ENCODE data around the gene PARD3B. TPM values are rescaled to one million over a fixed set of nuclear protein-coding genes. Genes with fewer than 3 reads are reported as not detected.
A peak's percentile ranks its signal among the peaks of the same experiment; 100 is the strongest.

The PARD3B gene
- total and polyA plus RNA-seq, 5 donors from 2014 or later, result 0.03 to 0.68 (median 0.08) TPM; not detected in 1

DNA sequence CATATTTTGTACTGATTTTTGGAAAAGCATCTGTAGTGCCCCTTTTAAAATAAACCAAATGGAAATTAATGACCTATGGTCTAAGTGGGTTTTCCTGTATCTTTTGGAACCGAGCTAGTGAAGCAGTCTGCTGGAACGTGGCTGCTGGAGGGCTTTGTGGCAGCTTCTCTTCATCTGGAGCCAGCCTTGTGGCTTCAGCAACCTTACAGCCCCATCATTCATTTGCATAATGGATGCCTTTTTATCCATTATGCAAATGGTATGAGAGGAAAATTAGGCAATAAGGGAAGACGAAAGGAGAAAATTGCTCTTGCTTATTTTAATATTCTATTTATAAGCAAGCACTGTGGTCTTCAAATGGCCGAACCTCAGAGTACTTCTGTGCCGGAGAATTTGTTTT lies 421.0 kb downstream of the PARD3B start:
- peak overlapping the region; percentile 80 to 97 (median 82) for H3K27ac Mint-ChIP-seq
- peaks cover 55% of the 10 kb centered on the region for H3K4me1 ChIP-seq (ENCODE audit: control insufficient read depth, insufficient read depth, low read length, poor library complexity, severe bottlenecking)

DNA sequence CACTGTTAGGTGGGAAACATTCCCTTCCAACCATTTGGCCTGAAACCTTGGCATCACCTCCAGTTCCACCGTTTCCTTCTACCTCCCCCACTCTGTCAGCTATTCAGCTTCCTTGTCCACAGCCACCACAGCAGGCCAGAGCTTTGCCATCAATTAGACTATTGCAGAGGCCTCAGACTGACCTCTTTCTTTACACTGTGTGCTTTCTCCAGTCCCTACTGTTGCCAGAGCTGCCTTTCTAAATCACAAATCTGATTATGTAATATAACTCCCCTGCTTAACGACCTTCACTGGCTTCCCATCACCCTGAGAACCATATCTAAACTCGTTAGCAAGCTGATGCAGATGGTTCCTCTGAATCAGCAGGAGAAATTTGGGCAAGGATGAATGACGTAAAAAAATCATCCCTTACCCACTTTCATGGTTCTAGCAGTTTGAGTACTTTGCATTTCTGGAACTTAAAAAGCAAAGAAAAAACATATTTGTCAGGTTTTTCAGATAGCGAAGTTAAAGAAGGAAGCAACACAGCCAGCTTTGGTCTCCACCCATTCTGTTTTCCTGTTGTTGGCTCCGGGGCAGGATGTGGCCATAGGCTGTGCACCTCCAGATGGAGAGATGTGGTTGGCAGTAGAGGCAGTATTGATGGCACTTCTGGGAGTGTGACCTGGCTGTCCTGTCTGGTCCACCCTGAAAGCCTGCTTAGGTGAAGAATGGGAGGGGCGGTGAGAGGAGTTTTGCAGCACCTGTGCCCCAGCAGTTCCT lies 422.1 kb downstream of the PARD3B start:
- DNase-seq (peak; percentile 2 to 97 (median 73)), ATAC-seq (ENCODE audit: low read depth in 2 of 2) (peak; percentile 92 to 95)
- H3K27me3 Mint-ChIP-seq, result no peaks in the 10 kb centered on the region
- Histone ChIP-seq H3K27ac (ENCODE audit: insufficient read depth, low read length, poor library complexity, severe bottlenecking) (peak overlapping the region; percentile 70), H3K9me3 (ENCODE audit: control insufficient read depth in 2 of 2, low read length in 2 of 2) (no peaks in the 10 kb centered on the region), H3K27me3 (ENCODE audit: control insufficient read depth, insufficient read depth, low read length) (no peaks in the 10 kb centered on the region), H3K4me3 (ENCODE audit: low read depth, low read length) (peak overlapping the region; percentile 60), H3K36me3 (ENCODE audit: control insufficient read depth, insufficient read depth, low read length) (no peaks in the 10 kb centered on the region), H3K4me1 (ENCODE audit: control insufficient read depth, insufficient read depth, low read length, poor library complexity, severe bottlenecking) (peaks cover 64% of the 10 kb centered on the region)
- H3K4me3 Mint-ChIP-seq, result peak overlapping the region; percentile 28 to 79 (median 67)
- peaks cover 0 to 5% (median 0%) of the 10 kb centered on the region in 7 donors for H3K9me3 Mint-ChIP-seq
- no peaks in the 10 kb centered on the region for H3K36me3 Mint-ChIP-seq
- peaks cover 33 to 68% (median 43%) of the 10 kb centered on the region in 4 donors for H3K4me1 Mint-ChIP-seq
- peak overlapping the region; percentile 97 to 100 (median 97) for H3K27ac Mint-ChIP-seq

More for the DNA sequence above, 421.0 kb downstream of the PARD3B start:
- Histone ChIP-seq H3K27ac (ENCODE audit: insufficient read depth, low read length, poor library complexity, severe bottlenecking) (no peak overlapping the region), H3K4me3 (ENCODE audit: low read depth, low read length) (peak overlapping the region; percentile 14), H3K9me3 (ENCODE audit: control insufficient read depth in 2 of 2, low read length in 2 of 2) (no peaks in the 10 kb centered on the region), H3K27me3 (ENCODE audit: control insufficient read depth, insufficient read depth, low read length) (no peaks in the 10 kb centered on the region), H3K36me3 (ENCODE audit: control insufficient read depth, insufficient read depth, low read length) (no peaks in the 10 kb centered on the region)
- peak overlapping the region in 2 of 4 donors; percentile 38 for H3K4me3 Mint-ChIP-seq
- DNase-seq, result no peak
- peaks cover 30 to 68% (median 40%) of the 10 kb centered on the region in 4 donors for H3K4me1 Mint-ChIP-seq
- ATAC-seq (ENCODE audit: low read depth in 2 of 2), result no peak
- H3K9me3 Mint-ChIP-seq, result peaks cover 0 to 5% (median 0%) of the 10 kb centered on the region in 7 donors
- peaks cover 8% of the 10 kb centered on the region for H3K27me3 Mint-ChIP-seq
- H3K36me3 Mint-ChIP-seq, result peaks cover under 1% of the 10 kb centered on the region

DNA sequence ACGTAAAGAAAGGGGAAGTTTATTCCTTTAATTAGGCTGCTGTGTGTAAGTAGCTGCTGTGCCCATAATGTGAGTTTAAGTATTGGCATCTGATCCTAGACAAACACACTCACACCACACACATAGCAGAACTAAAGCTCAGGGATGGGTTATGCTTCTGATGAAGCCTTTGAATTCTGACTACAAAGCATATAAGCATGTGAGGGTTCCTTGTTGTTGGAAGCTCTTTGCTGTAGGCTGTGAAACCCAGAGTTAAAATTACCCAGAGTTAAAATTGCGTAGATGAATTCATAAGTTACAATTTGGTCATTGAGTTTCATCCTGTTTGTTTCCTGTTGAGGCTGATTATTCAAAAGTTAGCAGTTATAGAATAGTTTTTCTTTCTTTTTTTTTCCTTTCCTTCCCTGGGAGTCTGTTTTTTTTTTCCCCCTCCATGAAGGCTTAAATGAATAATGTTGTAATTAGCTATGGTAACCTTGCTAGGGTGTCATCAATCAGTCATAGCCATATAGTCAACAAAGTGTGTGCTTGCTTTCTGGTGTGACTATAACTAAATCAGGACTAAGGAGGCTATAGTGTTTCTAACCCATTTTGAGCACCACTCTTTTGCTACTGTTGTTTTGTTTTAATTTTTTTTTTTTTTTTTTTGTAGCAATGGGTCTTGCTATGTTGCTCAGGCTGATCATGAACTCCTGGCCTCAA lies 426.1 kb downstream of the PARD3B start:
- no peak for ATAC-seq (ENCODE audit: low read depth in 2 of 2)
- Histone ChIP-seq H3K27me3 (ENCODE audit: control insufficient read depth, insufficient read depth, low read length) (no peaks in the 10 kb centered on the region), H3K9me3 (ENCODE audit: control insufficient read depth in 2 of 2, low read length in 2 of 2) (no peaks in the 10 kb centered on the region), H3K27ac (ENCODE audit: insufficient read depth, low read length, poor library complexity, severe bottlenecking) (peak overlapping the region; percentile 57), H3K36me3 (ENCODE audit: control insufficient read depth, insufficient read depth, low read length) (no peaks in the 10 kb centered on the region), H3K4me1 (ENCODE audit: control insufficient read depth, insufficient read depth, low read length, poor library complexity, severe bottlenecking) (peaks cover 61% of the 10 kb centered on the region), H3K4me3 (ENCODE audit: low read depth, low read length) (peak overlapping the region; percentile 46)
- Mint-ChIP-seq H3K4me1 (peaks cover 39 to 70% (median 47%) of the 10 kb centered on the region in 4 donors), H3K36me3 (peaks cover 3% of the 10 kb centered on the region), H3K27me3 (no peaks in the 10 kb centered on the region), H3K4me3 (peak overlapping the region; percentile 13 to 70 (median 42)), H3K9me3 (peaks cover 0 to 5% (median 0%) of the 10 kb centered on the region in 7 donors), H3K27ac (peak overlapping the region; percentile 90 to 97 (median 93))
- peak in 2 of 3 donors; percentile 22 to 30 for DNase-seq

DNA sequence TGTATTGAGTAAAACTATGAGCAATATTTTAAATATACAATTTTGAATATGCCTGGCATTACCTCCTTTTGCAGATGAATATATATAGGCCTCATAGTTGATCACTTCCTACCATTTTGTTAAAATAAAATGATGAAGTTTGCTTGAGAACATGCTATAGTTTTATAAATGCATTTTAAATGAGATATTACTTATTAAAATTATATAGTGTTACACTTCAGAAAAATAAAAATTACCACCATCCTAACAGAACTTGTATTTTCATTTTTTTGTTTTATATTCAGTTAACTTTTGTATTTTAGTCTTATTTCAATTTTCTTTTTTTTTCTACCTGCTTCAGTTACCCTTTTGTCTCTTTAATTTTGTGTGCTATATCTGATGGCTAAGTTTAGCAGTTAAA lies 426.9 kb downstream of the PARD3B start:
- peaks cover 0 to 5% (median 0%) of the 10 kb centered on the region in 7 donors for H3K9me3 Mint-ChIP-seq
- Histone ChIP-seq H3K27ac (ENCODE audit: insufficient read depth, low read length, poor library complexity, severe bottlenecking) (no peak overlapping the region), H3K27me3 (ENCODE audit: control insufficient read depth, insufficient read depth, low read length) (no peaks in the 10 kb centered on the region), H3K36me3 (ENCODE audit: control insufficient read depth, insufficient read depth, low read length) (no peaks in the 10 kb centered on the region), H3K9me3 (ENCODE audit: control insufficient read depth in 2 of 2, low read length in 2 of 2) (no peaks in the 10 kb centered on the region), H3K4me1 (ENCODE audit: control insufficient read depth, insufficient read depth, low read length, poor library complexity, severe bottlenecking) (peaks cover 53% of the 10 kb centered on the region), H3K4me3 (ENCODE audit: low read depth, low read length) (no peak overlapping the region)
- no peak overlapping the region for H3K4me3 Mint-ChIP-seq
- H3K4me1 Mint-ChIP-seq, result peaks cover 36 to 62% (median 42%) of the 10 kb centered on the region in 4 donors
- H3K27me3 Mint-ChIP-seq, result peaks cover 2% of the 10 kb centered on the region
- peaks cover 3% of the 10 kb centered on the region for H3K36me3 Mint-ChIP-seq
- H3K27ac Mint-ChIP-seq, result peak overlapping the region in 1 of 3 donors; percentile 62
- no peak for DNase-seq
- no peak for ATAC-seq (ENCODE audit: low read depth in 2 of 2)

DNA sequence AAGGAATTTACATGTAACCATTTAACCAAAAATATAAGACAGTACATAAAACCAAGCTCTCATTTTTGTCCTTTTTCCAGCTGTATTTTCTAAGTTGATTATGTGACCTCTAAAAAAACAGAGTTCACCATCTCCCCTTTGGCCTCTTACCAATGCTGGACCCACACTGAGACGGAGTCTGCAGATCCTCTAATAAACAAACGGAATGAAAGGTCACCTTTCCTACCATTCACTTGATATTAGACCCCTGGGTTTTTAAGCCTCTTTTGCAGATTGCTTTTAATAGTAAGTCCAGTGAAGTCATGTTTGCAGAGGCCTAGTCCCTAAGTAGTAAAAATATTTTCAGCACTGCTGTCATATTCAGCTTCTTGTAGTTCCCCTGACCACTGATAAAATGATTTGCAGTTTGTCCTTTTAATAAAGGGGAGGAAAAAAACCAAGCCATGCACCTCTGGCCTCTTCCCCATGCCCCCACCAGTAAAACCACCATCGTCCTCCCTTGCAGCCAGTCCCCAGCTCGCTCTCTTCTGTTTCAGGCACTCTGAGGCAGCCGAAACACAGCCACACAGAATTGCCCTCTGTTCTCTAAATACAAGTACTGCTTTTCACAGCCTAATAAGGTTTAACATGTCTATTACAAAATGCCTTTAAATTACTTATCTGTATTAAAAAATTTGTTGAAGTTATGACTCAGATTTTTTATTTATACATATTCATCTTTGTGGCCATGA lies 427.5 kb downstream of the PARD3B start:
- no peaks in the 10 kb centered on the region for H3K27me3 ChIP-seq (ENCODE audit: control insufficient read depth, insufficient read depth, low read length)
- H3K9me3 ChIP-seq (ENCODE audit: control insufficient read depth in 2 of 2, low read length in 2 of 2), result no peaks in the 10 kb centered on the region
- no peak overlapping the region for H3K4me3 ChIP-seq (ENCODE audit: low read depth, low read length)
- peak overlapping the region in 1 of 4 donors; percentile 56 for H3K4me3 Mint-ChIP-seq
- ATAC-seq (ENCODE audit: low read depth in 2 of 2) (no peak), DNase-seq (no peak)
- H3K36me3 ChIP-seq (ENCODE audit: control insufficient read depth, insufficient read depth, low read length), result no peaks in the 10 kb centered on the region
- H3K4me1 ChIP-seq (ENCODE audit: control insufficient read depth, insufficient read depth, low read length, poor library complexity, severe bottlenecking), result peaks cover 47% of the 10 kb centered on the region
- peaks cover 3% of the 10 kb centered on the region for H3K36me3 Mint-ChIP-seq
- no peak overlapping the region for H3K27ac ChIP-seq (ENCODE audit: insufficient read depth, low read length, poor library complexity, severe bottlenecking)
- peaks cover 4% of the 10 kb centered on the region for H3K27me3 Mint-ChIP-seq
- H3K9me3 Mint-ChIP-seq, result peaks cover 0 to 5% (median 0%) of the 10 kb centered on the region in 7 donors
- peaks cover 31 to 56% (median 36%) of the 10 kb centered on the region in 4 donors for H3K4me1 Mint-ChIP-seq
- peak overlapping the region; percentile 25 to 71 (median 62) for H3K27ac Mint-ChIP-seq

DNA sequence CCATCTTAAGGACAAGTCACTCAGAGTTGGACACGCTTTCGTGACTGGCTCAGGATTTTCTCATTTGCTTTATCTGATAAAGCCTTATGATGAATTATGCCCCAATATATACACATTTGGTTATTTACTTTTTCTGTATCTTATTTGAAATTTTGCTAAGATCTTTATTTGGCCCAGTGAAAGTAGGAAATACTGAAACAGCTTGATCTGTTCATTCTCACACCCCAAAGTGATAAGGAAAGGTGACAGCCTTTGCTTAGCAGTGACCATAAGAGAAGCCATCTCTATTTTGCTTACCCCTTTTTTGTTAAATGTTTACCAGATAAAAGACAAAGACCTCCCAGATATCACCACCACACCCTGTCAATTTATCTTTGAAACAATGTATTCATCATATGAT lies 428.3 kb downstream of the PARD3B start:
- Histone ChIP-seq H3K36me3 (ENCODE audit: control insufficient read depth, insufficient read depth, low read length) (no peaks in the 10 kb centered on the region), H3K4me3 (ENCODE audit: low read depth, low read length) (no peak overlapping the region), H3K27me3 (ENCODE audit: control insufficient read depth, insufficient read depth, low read length) (no peaks in the 10 kb centered on the region), H3K27ac (ENCODE audit: insufficient read depth, low read length, poor library complexity, severe bottlenecking) (no peak overlapping the region), H3K9me3 (ENCODE audit: control insufficient read depth in 2 of 2, low read length in 2 of 2) (no peaks in the 10 kb centered on the region), H3K4me1 (ENCODE audit: control insufficient read depth, insufficient read depth, low read length, poor library complexity, severe bottlenecking) (peaks cover 39% of the 10 kb centered on the region)
- no peak for DNase-seq
- H3K9me3 Mint-ChIP-seq, result peaks cover 0 to 5% (median 0%) of the 10 kb centered on the region in 7 donors
- H3K27ac Mint-ChIP-seq, result peak overlapping the region; percentile 18 to 89 (median 47)
- peak overlapping the region in 1 of 4 donors; percentile 21 for H3K4me3 Mint-ChIP-seq
- H3K27me3 Mint-ChIP-seq, result peaks cover 4% of the 10 kb centered on the region
- peaks cover 3% of the 10 kb centered on the region for H3K36me3 Mint-ChIP-seq
- no peak for ATAC-seq (ENCODE audit: low read depth in 2 of 2)
- H3K4me1 Mint-ChIP-seq, result peaks cover 26 to 47% (median 29%) of the 10 kb centered on the region in 4 donors

DNA sequence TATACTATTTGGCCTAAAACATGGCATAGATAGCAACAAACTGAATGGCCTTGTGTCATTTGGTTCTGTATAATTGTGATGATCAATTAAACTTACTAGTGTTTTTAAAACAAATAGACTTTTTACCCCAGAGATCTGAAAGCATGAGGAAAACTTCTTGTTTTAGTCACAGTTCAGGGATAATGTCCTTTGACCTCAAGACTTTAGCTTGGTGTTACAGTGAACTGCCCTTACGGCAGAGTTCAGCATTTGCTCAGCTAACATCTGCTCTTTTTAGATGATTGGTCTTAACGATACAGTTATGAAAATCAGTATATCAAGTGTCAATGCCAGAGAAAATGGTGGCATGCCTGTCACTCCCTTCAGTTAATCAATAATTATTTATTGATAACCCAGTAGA lies 429.2 kb downstream of the PARD3B start:
- DNase-seq, result no peak
- Mint-ChIP-seq H3K4me3 (peak overlapping the region in 1 of 4 donors; percentile 23), H3K27ac (no peak overlapping the region), H3K27me3 (peaks cover 4% of the 10 kb centered on the region), H3K4me1 (peaks cover 22 to 39% (median 23%) of the 10 kb centered on the region in 4 donors), H3K36me3 (peaks cover 3% of the 10 kb centered on the region), H3K9me3 (peaks cover 0 to 5% (median 0%) of the 10 kb centered on the region in 7 donors)
- no peaks in the 10 kb centered on the region for H3K9me3 ChIP-seq (ENCODE audit: control insufficient read depth in 2 of 2, low read length in 2 of 2)
- H3K4me1 ChIP-seq (ENCODE audit: control insufficient read depth, insufficient read depth, low read length, poor library complexity, severe bottlenecking), result peaks cover 30% of the 10 kb centered on the region
- ATAC-seq (ENCODE audit: low read depth in 2 of 2), result no peak
- no peak overlapping the region for H3K4me3 ChIP-seq (ENCODE audit: low read depth, low read length)
- H3K27ac ChIP-seq (ENCODE audit: insufficient read depth, low read length, poor library complexity, severe bottlenecking), result no peak overlapping the region
- no peaks in the 10 kb centered on the region for H3K36me3 ChIP-seq (ENCODE audit: control insufficient read depth, insufficient read depth, low read length)
- no peaks in the 10 kb centered on the region for H3K27me3 ChIP-seq (ENCODE audit: control insufficient read depth, insufficient read depth, low read length)

Data from CD4-positive, CD25-positive, alpha-beta regulatory T cell (primary cell).